HG03354 (cell line): ENCODE measurements around the gene TLE4.
"Not testable (repeated sequence)": the region's sequence is repeated elsewhere in the genome, so short reads cannot be mapped to it uniquely, and the experiment has no call there.

Experiments used
- ATAC-seq: cut with Tn5 transposase; IDR thresholded peaks from one replicate; pipeline ENCODE4 v1.9.1; 2021; ENCODE audit warnings: mild to moderate bottlenecking; ENCODE audit not compliant: unreplicated experiment, poor library complexity, severe bottlenecking

Gene TLE4

DNA sequence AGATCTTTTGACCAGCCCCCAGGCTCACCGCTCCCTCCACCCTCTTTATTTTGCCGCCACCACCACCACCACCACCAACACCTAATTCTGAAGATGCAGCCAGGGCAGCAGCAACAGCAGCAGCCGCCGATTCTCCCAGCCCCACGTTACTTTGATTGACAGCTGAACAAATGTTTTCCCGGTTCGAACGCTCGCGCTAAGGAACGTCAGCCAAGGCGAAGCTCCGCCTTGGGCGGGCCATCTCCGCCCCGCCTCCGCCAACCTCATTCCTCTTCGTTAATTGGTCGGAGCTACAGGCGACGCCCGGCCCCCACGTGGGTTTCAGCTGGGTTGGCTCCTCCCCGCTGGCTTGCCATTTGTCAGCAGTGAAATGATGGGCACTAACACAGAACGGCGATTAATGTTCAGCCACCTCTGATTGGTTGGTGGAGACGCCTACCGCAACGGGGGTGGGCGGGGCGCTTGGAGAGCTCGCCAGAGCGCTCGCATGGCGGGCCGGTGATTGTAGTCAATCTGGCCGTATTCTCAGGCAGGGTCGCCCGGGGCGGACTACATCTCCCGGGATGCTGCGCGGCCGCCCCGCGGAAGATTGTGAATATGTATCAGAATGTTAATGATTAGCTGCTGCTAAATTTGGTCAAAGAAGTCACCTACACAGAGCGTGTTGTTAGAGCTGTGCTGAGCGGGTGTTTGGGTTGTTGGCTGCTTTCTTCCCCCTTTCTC is at the start of gene TLE4:
Gene TLE4 (plus strand): TSS at position 657 of the 723 bp plus-strand sequence. CDS start 826 bp downstream, outside the sequence.
- ATAC-seq: peak; percentile 85

DNA sequence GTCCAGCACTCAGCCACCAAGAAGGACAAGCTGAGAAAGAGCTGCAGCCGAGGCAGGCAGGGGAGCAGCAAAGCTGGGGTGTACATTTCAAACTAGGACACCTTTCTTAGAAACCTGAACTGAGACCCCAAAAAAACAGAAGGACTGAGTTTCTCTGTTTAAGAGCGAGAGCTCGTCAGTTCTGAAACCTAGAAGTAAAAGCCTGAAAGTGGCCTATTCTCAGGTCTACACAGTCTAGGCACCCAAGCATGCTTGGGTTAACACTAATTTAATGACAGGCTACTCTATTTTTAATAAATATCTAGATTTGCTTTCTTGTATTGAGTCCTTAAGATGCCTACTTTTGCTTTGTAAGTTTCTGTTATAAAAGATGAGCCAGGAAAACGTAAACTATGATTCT is 49.0 kb upstream of the TLE4 start:
- no peak for ATAC-seq

DNA sequence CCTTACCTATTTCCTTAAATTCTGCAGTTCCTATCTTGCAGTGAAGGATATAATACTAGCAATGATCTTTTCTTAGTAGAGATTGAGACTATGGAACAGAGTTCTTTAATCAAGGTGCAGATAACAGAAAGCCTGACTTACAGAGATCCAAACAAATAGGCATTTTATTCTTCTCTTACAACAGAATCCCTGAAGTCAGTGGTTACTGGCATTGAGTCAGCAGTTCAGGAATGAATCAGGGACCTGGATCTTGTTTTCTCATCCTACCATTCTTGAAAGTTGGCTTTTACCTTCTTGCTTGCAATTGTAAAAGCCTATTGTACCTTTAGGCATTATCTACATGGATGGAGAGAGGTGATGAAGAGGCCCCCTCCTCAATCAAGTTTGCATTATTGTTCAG is 47.5 kb upstream of the TLE4 start:
- no peak for ATAC-seq

DNA sequence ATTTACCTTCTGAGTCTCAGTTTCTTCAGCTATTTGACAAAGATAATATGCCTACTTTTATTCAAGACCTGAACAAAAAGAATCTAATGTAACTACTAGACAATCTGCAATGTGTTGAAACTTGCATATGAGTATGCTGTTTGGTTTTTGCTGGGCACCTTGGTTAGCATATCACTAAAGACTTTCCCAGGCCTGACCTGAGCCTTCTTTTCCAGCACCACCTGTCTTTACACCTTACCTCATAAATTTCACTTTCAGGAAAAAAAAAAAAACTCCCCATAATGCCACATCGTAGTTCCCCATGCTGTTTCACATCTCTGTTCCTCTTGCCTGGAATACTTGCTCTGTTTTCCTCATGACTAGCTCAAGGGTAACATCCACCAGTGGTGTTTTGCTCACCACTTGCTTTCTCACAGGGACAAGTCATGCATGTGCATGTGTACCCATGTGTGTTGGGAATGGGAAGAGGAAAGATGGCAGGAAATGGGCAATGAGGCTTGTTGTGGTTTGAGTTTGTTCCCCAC is 45.6 kb upstream of the TLE4 start:
- ATAC-seq: no peak

DNA sequence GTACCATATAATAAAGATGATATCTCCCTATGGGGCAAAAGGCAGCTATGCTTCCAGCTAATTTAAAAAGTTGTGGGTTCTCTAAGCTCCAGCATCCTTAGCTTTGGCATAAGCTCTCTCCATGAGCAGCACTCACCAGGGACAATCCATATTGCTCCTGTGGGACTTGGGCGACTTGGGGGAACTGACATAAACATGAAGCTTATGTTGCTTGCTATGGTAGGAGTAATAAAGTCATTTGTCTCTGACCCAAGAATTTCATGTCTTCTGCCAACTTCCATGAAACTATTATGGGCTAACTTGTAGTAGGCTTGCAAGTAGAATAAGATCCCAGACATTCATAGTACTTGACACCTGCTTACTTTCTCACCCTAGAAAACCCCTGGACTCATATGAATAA is 36.2 kb upstream of the TLE4 start:
- no peak for ATAC-seq

DNA sequence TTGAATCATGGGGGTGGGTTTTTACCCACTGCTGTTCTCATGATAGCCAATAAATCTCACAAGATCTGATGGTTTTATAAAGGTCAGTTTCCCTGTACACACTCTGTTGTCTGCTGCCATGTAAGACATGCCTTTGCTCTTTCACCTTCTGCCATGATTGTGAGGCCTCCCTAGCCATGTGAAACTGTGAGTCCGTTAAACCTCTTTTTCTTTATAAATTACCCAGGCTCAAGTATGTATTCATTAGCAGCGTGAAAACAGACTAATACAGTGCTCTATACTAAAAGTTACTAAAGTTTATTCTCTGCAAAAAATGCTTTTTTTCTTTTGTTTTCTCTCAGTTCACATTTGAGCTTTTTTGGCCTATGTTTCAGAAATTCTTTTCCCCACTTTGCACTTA is 33.9 kb upstream of the TLE4 start:
- ATAC-seq: no peak

DNA sequence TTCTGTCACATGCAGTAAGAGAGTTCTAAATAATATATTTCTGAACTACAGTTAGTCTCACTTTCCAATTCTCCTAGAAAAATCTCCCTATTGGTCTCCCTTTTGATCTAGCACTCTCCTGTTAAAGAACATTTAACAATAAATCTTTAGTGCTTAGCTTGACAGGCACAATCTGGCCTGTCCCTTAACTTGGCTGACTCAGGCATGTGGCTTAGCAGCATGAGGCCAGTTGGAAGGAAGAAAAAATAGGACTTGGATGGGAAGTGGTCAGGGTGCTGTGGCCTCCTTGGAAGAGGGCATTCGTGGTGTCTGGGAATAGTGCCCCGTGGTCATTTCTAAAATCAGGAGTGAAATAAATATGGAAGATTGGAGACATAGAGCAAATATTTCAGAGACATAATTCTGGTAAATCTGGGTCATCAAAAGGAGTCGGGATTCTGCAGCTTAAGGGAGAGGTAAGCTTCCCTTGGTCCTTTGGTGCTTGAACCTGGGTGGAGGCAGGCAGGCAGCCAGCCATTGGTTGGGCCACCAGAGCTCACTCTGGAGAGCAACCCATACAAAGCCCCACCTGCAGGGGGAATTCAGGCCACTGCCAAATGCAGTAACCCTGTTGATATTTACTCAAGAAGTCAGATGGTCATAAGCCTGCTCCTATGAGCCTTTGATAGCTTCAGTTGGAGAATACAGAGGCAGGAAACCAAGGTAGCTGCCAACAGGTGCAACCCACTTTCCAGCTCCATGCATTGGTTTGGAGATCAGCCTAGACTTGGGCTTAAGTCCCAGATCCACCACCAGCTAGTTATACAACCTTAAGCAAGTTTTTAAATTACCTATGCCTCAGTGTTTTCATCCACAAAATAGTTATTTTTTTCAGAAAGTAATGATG is 28.8 kb upstream of the TLE4 start:
- ATAC-seq: no peak

DNA sequence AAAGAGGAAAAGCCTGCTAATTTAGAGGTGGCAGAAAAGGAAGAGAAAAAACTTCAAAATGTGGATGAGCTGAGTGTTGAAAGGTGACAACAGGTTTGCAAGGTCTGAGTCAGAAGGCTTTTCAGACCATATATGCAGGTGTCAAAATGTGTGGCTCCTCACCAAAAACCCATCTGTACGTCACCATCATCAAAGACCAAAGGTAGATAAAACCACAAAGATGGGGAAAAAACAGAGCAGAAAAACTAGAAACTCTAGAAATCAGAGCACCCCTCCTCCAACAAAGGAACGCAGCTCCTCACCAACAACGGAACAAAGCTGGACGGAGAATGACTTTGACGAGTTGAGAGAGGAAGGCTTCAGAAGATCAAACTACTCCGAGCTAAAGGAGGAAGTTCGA is 27.4 kb upstream of the TLE4 start:
- ATAC-seq: not testable (repeated sequence)

DNA sequence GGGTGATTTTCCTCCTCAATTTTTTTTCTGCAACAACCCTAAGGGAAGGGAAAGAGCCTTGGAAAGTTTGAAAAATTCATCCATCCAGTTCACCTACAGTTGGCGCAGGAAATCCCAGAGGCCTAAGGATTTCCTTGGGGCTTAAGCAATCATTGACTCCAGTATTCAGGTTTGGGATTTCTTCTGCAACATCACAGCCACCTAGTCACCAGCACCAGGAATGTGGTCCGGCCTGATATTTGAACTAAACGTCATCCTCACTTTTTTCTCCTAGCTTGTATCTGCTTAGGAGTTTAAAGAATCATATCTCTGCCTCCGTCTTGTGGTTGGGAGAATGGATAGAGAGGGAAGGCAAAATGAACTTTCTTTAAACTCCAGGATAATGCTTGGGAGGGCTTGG is 20.2 kb upstream of the TLE4 start:
- ATAC-seq: no peak

DNA sequence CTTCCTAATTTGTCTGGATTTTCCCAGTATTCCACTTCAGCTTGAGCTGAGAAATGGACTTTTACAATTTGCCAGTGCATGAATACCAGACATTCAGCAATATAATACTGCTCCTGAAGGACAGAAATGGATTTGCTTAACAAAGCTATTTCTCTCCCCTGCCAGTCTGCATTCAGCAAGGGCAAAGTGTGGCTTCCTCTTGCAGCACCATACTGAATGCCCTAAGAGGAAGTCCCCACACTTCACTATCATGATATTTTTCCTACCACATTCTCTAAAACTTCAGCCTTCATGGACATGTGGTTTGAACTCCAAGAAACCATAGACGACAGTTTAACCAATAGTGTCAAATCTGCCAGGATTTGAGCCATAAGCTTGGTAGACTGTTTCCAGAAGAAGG is 19.8 kb upstream of the TLE4 start:
- ATAC-seq: no peak

DNA sequence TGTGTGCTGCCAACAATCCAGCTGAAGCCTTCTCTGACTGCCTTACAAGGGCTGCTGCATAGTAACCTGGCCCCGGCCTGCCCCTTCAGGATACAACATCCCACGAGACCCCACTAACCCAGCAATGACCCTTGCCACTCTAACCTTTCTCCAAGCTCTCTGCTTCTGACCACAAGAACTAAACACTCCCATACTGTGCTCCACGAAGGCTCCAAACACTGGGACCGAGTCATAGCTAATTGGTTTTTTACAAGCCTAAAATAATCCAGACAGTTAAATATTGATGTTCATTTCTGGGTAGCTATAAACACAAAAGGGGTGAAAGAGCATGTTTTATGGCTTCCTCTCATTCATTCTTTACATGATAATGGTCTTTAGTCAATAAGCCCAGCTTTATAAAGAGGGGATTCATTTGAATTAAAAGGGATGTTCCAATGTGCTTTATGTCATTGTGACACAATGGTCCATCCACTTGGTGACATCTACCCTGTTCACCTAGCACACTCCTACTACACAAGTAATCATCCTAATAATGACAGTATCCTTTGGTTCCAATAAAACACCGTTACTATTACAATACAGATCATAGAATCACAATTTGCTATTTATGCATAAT is 16.2 kb upstream of the TLE4 start:
- ATAC-seq: no peak

DNA sequence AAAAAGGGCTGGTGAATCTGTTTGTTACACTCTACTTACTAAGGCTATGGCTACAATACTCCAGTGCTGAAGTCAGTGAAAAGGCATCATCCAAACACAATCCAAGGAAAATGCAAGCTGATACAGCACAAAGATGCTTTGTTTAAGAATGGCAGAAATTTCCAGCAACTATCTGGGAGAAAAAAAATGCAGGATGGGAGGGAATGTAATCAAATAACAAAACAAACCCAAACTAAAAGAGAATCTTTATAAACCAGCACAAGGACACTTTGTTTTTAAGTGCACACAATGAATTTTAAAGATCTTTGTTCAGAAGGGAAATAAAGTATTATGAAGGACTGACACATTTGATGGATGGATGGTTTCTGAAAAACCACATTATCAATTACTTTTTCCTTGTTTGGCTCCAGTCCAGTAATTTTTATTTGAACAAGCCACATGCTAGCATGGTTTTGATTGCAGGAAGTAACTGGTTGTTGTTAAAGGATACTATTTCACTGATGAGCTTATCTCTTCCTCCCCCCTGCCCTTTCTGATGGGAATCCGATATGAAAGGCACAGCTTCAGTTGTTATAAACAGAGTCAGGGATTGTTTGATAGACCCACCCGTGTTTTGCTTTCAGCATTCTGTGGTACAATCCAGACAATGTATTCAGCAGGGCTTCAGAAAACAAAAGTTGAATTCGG is 12.1 kb upstream of the TLE4 start:
- no peak for ATAC-seq

DNA sequence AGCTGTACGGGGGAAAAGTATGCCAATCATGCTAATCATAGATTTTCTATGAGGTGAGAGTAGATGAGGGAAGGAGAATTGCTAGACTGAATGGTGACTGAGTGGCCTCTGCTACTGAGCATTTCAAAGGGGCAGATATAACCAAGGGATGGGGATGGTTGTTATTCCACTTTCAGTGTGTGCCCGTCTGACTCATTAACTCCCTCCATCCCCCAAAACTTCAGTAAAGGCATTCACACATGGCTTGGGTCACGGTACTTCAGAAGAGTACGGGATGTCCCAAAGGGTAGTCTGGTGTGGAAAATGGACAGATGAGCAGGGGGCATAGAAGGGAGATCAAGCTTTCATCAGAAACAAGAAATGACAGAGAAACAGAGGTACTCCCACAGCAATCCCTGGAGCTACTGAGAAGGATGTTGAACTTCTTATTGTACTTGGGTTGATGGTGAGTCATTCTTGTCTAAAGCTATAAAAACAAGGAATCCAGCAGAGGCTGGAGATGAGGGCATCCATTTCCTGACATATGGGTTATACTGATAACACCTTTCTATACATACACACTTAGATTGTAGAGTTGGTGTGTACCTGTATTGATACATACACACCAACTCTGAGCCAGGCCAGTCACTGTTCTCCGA is 8.9 kb upstream of the TLE4 start:
- no peak for ATAC-seq

DNA sequence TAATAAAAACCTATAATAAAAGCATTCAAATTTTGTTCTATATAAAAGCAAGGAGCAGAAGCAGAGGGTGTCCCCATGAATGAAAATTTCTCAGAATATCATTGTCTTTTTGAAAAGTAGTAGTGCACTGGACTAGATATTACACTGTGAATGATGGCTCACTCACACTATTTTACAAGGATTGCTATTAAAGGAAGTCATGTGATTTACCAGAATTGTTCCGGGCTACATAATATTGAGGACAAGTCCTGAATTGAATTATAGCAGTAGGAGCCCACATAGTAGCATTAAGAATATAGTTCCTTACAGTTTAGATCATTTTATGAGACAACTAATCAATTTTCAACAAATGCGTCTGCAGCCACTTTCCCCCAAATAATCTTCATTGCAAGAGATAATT is 7.7 kb upstream of the TLE4 start:
- no peak for ATAC-seq

DNA sequence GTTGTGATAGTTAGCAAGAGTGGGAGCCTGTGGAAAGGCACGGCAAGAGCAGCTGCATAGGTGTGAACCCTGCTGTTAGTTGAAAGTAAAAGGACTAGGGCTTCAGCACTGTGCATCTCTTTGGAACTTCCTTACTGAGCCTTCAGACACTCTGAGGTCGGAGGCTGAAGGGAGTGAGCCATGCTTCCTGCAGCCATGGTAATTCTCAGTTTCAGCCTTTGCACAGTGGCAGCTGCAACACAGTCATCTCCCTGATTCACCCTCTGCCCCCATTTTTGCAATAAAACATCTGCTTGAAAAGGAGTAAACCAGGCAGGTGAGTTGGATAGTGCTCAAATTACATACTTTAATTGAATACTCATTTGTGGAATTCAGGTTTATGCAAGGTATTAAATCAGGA is 6.5 kb upstream of the TLE4 start:
- ATAC-seq: peak; percentile 92

DNA sequence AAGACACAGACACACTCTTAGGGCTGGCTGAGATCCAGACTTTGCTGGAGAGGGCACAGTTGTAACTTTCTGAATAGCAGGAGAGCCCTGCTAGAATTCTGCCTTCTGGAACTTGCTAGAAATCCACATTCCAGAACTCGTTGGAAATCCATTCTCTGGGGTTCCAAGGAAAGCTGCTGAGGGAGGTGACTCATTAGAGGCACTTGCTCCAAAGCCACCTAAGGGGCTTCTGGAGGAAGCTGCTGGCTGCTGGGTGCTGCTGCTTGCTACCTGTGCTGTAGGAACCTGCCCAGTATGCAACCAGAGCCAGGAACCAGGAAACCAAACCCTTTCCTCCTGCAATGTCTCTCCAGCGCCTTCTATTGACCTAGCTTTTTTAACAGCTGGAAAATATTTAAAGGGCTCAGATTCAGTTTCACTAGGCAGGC is 4.1 kb upstream of the TLE4 start:
- ATAC-seq: no peak

DNA sequence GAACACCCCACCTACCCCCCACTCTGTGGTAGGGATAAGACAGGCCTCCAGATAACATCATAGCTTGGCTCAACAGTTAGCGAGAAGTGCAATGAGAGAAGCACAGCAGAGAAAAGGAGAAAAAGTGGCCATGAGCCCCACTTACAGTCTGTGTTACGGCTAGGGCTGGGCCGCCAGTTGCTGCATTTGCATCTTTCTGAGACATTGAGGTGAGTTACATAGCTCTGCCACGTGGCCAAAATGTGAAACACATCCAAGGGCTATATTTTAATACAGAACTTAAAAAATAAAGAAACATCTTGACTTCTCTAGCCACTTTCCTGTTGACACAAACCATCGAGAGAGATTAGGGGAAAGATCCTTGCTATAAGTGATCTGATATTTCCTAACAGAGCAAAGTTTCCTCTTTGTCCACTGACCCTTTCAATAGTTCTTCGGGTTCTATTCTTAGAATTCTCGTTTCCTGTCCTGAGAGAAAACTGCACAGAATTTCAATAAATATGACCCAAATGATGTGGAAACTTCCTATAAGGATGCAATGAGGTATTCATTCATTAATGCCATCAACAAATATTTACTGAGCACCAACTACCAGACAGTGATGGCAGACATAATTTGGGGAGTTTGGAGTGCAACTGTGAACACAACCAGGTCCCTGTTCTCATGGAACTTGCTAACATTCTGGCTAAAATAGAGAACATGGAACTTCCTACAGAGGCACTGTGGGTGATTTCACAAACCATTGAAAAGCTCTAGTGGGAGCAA is 3.2 kb upstream of the TLE4 start:
- ATAC-seq: no peak

DNA sequence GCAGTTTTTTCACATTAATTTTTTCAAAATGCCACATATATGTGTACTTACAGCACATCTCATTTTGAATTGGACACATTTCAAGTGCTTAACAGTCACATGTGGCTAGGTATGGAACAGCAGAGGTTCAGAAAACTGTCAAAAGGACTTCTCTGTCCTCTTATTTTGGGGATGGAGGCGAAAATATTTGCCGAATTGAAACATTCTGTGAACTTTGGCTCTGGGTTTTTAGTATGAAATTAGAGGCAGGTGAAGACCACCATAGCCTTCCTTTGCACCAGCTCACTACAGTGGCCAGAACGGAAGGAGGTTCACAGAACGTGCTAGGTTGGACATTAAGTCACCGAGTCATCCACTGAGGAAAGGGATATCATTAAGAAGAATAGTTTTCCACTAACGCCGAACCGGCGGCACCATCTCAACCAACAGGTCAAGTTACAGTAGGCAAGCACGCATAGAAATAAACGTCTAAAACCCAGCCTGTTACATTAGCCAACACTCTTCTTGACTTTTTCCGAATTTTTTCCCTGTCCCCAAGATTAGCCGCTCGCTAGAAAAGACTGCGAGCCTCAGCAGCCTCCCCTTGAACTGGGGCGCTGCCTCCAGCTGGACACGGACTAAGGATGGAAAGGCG is 1.8 kb upstream of the TLE4 start:
- ATAC-seq: no peak
